Cerebellar cortex (tissue), 1 donor: Measurements from ENCODE around the gene MYF5.
A peak's percentile ranks its signal among the peaks of the same experiment; 100 is the strongest.

ENCODE experiments used
- DNase-seq: peaks from one replicate; pipeline ENCODE4 v3.0.0-alpha.2; 2015; ENCODE audit warnings: low spot score

The MYF5 gene

GRCh38 chr12:80707830-80708258 is 8.9 kb upstream of the MYF5 start:
- DNase-seq = no peak

- no peak for DNase-seq
These were observed 8.3 kb upstream of the MYF5 start for GRCh38 chr12:80708259-80708974.

- DNase-seq = no peak
These were observed 7.8 kb upstream of the MYF5 start for GRCh38 chr12:80708975-80709328.

- DNase-seq = no peak
These were observed 6.6 kb upstream of the MYF5 start for GRCh38 chr12:80709811-80710726.

- no peak for DNase-seq
These were observed 5.8 kb upstream of the MYF5 start for GRCh38 chr12:80710727-80711449.

- no peak for DNase-seq
These were observed 4.8 kb upstream of the MYF5 start for GRCh38 chr12:80711866-80712265.

- no peak for DNase-seq
These were observed 3.8 kb upstream of the MYF5 start for GRCh38 chr12:80712866-80713265.

GRCh38 chr12:80713419-80713818 is 3.3 kb upstream of the MYF5 start:
- DNase-seq = no peak

GRCh38 chr12:80714055-80714454 is 2.7 kb upstream of the MYF5 start:
- DNase-seq = no peak

GRCh38 chr12:80714846-80715245 is 1.9 kb upstream of the MYF5 start:
- no peak for DNase-seq

GRCh38 chr12:80715713-80716249 is 931 bp upstream of the MYF5 start:
- DNase-seq = no peak

GRCh38 chr12:80717856-80718255 is 1.1 kb downstream of the MYF5 start:
- no peak for DNase-seq

GRCh38 chr12:80720516-80720915 is 3.8 kb downstream of the MYF5 start:
- no peak for DNase-seq

GRCh38 chr12:80721326-80721725 is 4.6 kb downstream of the MYF5 start:
- DNase-seq = no peak

- DNase-seq = no peak
These were observed 29.3 kb downstream of the MYF5 start for GRCh38 chr12:80745851-80746505.

GRCh38 chr12:80747800-80748199 is 31.1 kb downstream of the MYF5 start:
- no peak for DNase-seq

- no peak for DNase-seq
These were observed 32.7 kb downstream of the MYF5 start for GRCh38 chr12:80749456-80749855.

- DNase-seq = no peak
These were observed 35.8 kb downstream of the MYF5 start for GRCh38 chr12:80752464-80752863.

GRCh38 chr12:80754274-80754673 is 37.6 kb downstream of the MYF5 start:
- no peak for DNase-seq

GRCh38 chr12:80756875-80757274 is 40.2 kb downstream of the MYF5 start:
- no peak for DNase-seq

- no peak for DNase-seq
These were observed 45.1 kb downstream of the MYF5 start for GRCh38 chr12:80761838-80762237.

GRCh38 chr12:80763874-80764273 is 47.2 kb downstream of the MYF5 start:
- peak; percentile 52 for DNase-seq
